GM12874 (cell line): Measurements from ENCODE around the gene USP37.

ENCODE experiments used
- TF ChIP-seq, protein P1 (sequence below): IDR thresholded peaks from 2 replicates; pipeline ENCODE4 v1.5.1; 2011; ENCODE audit warnings: low read depth, mild to moderate bottlenecking, control low read depth, low read length, moderate library complexity; ENCODE audit not compliant: insufficient read depth

The USP37 gene

DNA sequence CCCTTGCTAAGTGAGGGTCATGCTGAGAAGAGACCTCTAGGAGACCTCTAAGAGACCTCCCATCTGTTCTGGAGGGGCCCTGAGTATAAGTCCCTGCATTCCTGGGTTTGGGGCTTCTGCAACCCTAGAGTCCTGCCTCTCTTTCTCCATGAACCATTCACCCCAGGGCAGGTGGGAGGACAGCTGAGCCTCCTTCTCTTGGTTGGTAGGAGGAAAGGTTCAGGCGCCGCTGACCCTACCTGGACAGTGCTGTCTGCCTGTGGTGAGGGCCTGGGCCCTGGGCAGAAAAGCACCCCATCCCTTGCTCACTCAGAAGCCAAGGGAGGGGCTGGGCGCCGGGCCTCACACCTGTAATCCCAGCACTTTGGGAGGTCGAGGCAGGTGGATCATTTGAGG lies 149.8 kb downstream of the USP37 start:
- TF ChIP-seq, protein P1, sequence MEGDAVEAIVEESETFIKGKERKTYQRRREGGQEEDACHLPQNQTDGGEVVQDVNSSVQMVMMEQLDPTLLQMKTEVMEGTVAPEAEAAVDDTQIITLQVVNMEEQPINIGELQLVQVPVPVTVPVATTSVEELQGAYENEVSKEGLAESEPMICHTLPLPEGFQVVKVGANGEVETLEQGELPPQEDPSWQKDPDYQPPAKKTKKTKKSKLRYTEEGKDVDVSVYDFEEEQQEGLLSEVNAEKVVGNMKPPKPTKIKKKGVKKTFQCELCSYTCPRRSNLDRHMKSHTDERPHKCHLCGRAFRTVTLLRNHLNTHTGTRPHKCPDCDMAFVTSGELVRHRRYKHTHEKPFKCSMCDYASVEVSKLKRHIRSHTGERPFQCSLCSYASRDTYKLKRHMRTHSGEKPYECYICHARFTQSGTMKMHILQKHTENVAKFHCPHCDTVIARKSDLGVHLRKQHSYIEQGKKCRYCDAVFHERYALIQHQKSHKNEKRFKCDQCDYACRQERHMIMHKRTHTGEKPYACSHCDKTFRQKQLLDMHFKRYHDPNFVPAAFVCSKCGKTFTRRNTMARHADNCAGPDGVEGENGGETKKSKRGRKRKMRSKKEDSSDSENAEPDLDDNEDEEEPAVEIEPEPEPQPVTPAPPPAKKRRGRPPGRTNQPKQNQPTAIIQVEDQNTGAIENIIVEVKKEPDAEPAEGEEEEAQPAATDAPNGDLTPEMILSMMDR = no peak

DNA sequence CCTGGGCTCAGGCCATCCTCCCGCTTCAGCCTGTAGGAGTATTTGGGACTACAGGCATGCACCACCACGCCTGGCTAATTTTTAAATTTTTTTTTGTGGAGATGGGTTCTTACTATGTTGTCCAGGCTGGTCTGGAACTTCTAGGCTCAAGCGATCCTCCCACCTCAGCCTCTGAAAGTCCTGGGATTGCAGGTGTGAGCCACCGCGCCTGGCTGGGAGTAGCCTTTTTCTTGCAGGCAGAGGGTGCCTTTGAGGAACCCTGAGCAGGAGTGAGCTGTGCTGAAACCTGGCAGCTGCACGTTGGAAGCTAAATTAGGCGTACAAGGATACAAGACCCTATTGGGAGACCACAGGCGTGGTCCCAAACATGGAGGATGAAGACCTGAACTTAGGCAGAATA lies 160.4 kb downstream of the USP37 start:
- TF ChIP-seq, protein P1 = no peak

DNA sequence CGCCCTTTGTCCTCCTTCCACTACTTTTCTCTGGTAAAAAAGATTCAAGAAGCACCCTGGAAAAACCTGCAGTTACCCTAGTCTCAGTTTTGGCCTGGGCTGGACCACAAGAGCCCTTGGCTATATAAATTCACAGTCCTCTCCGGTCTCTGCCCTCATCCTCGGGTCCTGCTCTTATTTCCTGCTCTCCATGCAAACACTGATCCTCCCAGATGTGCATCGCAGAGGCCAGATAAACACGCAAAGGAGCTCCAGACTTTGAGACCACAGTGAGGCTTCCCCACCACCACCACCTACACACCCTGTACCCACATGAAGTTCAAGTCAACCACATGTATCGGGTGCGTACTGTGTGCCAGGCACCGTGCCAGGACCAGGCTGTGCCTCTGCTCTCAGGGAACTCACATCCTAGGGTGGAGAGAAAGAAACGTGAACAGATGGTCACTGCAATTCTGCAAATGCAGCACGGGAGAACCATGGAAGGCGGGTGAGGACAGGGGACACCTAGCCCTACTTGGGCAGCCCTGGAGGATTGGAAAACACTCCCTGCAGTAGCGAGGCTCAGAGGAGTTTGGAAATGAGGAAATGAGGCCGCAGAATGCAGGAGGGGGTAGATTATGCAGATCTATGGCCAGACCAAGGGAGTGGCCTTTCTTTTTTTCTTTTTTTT lies 161.1 kb downstream of the USP37 start:
- TF ChIP-seq, protein P1 = no peak

DNA sequence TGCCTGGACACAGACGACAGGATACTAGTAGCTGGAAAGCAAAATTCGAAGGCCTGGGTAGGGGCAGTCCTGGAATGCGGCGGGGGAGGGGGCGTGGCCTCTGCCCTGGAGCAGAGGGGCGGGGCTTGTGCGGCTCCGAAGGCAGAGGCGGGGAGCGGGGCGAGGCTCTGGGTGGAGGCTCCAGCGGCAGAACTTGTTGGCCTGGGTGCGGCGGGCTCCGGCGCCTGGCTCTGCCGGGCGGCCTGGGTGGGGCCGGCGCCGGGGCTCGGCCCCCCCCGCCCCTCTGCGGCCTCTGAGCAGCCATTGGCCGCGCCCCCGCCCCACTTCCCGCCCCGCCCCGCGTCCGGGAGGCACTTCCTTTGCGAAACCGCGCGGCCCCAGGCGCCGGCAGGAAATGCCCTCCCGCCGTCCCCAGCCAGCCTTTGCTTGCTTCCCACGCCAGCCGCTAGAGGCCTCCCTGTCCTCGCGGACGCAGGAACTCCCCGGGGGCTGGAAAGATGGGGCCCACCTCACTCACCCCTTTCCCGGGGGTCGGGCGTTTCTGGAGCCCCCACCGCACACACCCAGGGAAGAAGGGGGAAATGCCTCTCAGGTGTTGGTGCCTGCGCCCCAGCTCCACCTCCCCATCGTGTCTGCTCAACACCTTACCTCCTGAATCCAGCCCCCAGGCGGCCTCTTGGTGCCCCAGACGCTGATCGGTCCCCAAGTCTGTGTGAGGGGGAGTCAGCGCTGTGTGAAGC lies 161.8 kb downstream of the USP37 start:
- TF ChIP-seq, protein P1 = peak; percentile 83

DNA sequence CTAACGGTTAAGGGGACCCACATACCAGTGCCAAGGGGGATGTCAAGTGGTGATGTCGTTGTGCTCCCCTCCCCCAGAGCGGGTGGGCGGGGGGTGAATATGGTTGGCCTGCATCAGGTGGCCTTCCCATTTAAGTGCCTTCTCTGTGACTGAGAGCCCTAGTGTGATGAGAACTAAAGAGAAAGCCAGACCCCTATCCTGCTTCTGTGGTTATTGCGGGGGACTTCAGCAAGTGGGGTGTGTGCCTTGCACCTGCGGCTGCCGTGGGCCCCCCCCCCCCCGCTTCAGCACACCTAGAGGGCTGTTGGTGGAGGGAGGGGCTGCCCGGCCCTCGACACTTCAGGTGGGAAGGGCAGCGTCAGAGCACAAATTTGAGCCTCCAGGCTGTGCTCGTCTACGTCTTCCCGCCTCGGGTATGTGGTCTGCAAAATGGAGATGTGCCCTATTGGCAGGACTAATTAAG lies 162.4 kb downstream of the USP37 start:
- TF ChIP-seq, protein P1 = no peak

DNA sequence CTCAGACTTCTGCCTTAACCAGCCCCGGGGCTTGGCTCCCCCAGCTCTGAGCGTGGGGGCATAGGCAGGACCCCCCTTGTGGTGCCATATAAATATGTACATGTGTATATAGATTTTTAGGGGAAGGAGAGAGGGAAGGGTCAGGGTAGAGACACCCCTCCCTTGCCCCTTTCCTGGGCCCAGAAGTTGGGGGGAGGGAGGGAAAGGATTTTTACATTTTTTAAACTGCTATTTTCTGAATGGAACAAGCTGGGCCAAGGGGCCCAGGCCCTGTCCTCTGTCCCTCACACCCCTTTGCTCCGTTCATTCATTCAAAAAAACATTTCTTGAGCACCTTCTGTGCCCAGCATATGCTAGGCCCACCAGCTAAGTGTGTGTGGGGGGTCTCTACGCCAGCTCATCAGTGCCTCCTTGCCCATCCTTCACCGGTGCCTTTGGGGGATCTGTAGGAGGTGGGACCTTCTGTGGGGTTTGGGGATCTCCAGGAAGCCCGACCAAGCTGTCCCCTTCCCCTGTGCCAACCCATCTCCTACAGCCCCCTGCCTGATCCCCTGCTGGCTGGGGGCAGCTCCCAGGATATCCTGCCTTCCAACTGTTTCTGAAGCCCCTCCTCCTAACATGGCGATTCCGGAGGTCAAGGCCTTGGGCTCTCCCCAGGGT lies 162.9 kb downstream of the USP37 start:
- TF ChIP-seq, protein P1 = no peak

DNA sequence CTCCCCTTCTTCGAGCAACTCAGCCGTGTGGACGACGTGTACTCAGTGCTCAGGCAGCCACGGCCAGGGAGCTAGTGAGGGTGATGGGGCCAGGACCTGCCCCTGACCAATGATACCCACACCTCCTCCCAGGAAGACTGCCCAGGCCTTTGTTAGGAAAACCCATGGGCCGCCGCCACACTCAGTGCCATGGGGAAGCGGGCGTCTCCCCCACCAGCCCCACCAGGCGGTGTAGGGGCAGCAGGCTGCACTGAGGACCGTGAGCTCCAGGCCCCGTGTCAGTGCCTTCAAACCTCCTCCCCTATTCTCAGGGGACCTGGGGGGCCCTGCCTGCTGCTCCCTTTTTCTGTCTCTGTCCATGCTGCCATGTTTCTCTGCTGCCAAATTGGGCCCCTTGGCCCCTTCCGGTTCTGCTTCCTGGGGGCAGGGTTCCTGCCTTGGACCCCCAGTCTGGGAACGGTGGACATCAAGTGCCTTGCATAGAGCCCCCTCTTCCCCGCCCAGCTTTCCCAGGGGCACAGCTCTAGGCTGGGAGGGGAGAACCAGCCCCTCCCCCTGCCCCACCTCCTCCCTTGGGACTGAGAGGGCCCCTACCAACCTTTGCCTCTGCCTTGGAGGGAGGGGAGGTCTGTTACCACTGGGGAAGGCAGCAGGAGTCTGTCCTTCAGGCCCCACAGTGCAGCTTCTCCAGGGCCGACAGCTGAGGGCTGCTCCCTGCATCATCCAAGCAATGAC lies 163.6 kb downstream of the USP37 start:
- TF ChIP-seq, protein P1 = no peak
